ENCODE measurements around the gene MYL6B. TPM values are rescaled to one million over a fixed set of nuclear protein-coding genes. Genes with fewer than 3 reads are reported as not detected.

MYL6B gene
- total and polyA plus RNA-seq, 12 donors, result 31.9 to 64.0 (median 49.9) TPM

GRCh38 chr12:56129206-56129941, 23.0 kb upstream of the MYL6B start:
- TF ChIP-seq CTCF (IDR thresholded peaks at IDR 0.05), result no peak
- Histone ChIP-seq H3K4me3 (peak overlapping the region; percentile 53 to 94 (median 84)), H3K36me3 (peaks cover 0 to 43% (median 22%) of the 10 kb centered on the region in 9 donors), H3K4me1 (peaks cover 8 to 50% (median 41%) of the 10 kb centered on the region in 9 donors), H3K9me3 (no peaks in the 10 kb centered on the region), H3K27ac (peak overlapping the region; percentile 36 to 94 (median 88)), H3K27me3 (no peaks in the 10 kb centered on the region)
- intact Hi-C loops (cut with DNase I), result loop anchor here in 6 of 10 donors (2.0 to 10.0 kb wide), 6 partner anchors 13 to 505 kb away; partner anchors contain the start of genes SMARCC2 (in 2 of the 6), SPRYD4 (in 2 of the 6) and BAZ2A (in 1 of the 6)
- DNase-seq (peak; percentile 70 to 71), ATAC-seq (peak; percentile 23 to 63 (median 49))
- 3% methylated on average over 29 of the region's 29 CpGs for WGBS, 2 donors

DNA sequence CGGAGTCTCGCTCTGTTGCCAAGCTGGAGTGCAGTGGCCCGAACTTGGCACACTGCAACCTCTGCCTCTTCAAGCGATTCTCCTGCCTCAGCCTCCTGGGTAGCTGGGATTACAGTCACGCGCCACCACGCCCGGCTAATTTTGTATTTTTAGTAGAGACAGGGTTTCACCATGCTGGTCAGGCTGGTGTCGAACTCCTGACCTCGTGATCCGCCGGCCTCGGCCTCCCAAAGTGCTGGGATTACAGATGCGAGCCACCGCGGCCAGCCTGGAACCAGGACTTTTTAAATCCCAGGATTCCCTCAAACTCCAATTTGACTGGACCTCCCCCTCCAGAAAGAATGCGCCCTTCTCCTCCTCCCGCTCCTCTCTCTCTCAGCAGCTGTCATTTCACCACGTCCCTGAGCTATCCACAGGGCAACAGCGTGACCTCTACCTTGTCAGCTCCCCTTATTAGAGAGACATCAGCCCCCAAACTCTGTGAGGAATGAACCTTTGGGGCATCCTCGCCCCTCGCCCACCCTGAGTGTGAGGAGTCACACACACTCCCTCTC, 22.4 kb upstream of the MYL6B start:
- Histone ChIP-seq H3K4me1 (peaks cover 8 to 46% (median 37%) of the 10 kb centered on the region in 9 donors), H3K27me3 (no peaks in the 10 kb centered on the region), H3K4me3 (peak overlapping the region in 9 of 10 donors; percentile 53 to 94 (median 83)), H3K9me3 (no peaks in the 10 kb centered on the region), H3K27ac (peak overlapping the region in 9 of 10 donors; percentile 18 to 94 (median 88)), H3K36me3 (peaks cover 0 to 49% (median 27%) of the 10 kb centered on the region in 9 donors)
- WGBS, 2 donors, result 58 to 64% methylated on average over 22 of the region's 22 CpGs
- no peak for TF ChIP-seq CTCF (IDR thresholded peaks at IDR 0.05)
- no peak for ATAC-seq
- intact Hi-C loops (cut with DNase I), result loop anchor here in 6 of 10 donors (2.0 to 10.0 kb wide), 6 partner anchors 13 to 505 kb away; partner anchors contain the start of genes SMARCC2 (in 2 of the 6), SPRYD4 (in 2 of the 6) and BAZ2A (in 1 of the 6)
- DNase-seq, result no peak

GRCh38 chr12:56130876-56131275, 21.5 kb upstream of the MYL6B start:
- WGBS, 2 donors, result 90 to 91% methylated on average over 4 of the region's 4 CpGs
- no peak for ATAC-seq
- Histone ChIP-seq H3K4me1 (peaks cover 8 to 37% (median 29%) of the 10 kb centered on the region in 9 donors), H3K36me3 (peaks cover 0 to 58% (median 33%) of the 10 kb centered on the region in 9 donors), H3K9me3 (no peaks in the 10 kb centered on the region), H3K27ac (peak overlapping the region in 3 of 10 donors; percentile 86 to 94 (median 88)), H3K4me3 (no peak overlapping the region), H3K27me3 (no peaks in the 10 kb centered on the region)
- DNase-seq, result no peak
- intact Hi-C loops (cut with DNase I), result no loop called here
- TF ChIP-seq CTCF (IDR thresholded peaks at IDR 0.05), result no peak

DNA sequence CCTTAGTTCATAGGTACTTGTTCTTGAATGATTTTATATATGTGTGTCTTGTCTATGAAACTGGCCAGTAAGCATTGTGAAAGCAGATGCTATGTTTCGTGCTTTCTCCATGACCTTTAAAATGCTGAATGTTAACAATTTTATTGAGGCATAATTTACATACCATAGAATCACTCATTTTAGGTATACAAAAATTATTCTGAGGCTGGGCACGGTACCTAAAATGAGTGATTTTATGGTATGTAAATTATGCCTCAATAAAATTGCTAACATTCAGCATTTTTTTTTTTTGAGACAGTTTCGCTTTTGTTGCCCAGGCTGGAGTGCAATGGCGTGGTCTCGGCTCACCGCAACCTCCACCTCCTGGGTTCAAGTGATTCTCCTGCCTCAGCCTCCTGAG, 17.5 kb upstream of the MYL6B start:
- TF ChIP-seq CTCF (IDR thresholded peaks at IDR 0.05), result no peak
- H3K27me3 ChIP-seq, result no peaks in the 10 kb centered on the region
- H3K27ac ChIP-seq, result no peak overlapping the region
- 97% methylated on average over 6 of the region's 6 CpGs for WGBS, 2 donors
- DNase-seq (no peak), ATAC-seq (no peak)
- intact Hi-C loops (cut with DNase I), result no loop called here
- H3K9me3 ChIP-seq, result no peaks in the 10 kb centered on the region
- peaks cover 0 to 98% (median 68%) of the 10 kb centered on the region in 9 donors for H3K36me3 ChIP-seq
- no peak overlapping the region for H3K4me3 ChIP-seq
- H3K4me1 ChIP-seq, result peaks cover 0 to 12% (median 5%) of the 10 kb centered on the region in 9 donors

Data from heart right ventricle (tissue), 16 donors.